ENCODE data around the gene TAOK3. TPM values are rescaled to one million over a fixed set of nuclear protein-coding genes. Genes with fewer than 3 reads are reported as not detected.
A peak's percentile ranks its signal among the peaks of the same experiment; 100 is the strongest.

Gene TAOK3
- total and polyA plus RNA-seq, 2 donors (not counting 3 experiments of a cell fraction or from before 2014, with no cell fraction given) = 11.3 to 23.1 TPM

DNA sequence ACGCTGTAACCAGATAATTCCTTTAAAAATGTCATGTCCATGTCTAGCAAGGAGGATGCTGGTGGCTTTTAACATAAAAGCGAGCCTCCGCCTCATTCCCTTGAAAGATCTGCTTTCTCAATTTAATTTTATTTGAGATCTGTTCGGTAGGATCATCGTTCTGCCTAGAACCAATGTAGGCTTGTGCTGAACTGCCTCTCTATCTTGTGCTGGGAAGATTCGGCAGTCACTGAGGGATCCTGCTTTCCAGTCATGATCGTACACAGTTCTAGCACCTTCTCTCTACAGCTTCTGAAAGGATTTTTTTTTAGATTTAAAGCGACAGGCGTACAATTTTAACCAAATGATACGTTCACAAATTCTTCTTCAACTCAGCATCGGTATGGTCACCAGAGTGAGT, 182.4 kb downstream of the TAOK3 start:
- DNase-seq (ENCODE audit: low read depth, low spot score) (peak; percentile 26), FAIRE-seq (peak; percentile 8)
- POLR2A ChIA-PET = no interaction called here
- intact Hi-C loops (cut with micrococcal nuclease) = no loop called here
- Histone ChIP-seq H3K79me2 (ENCODE audit: control insufficient read depth, insufficient read depth, low read length) (no peaks in the 10 kb centered on the region), H3K9me3 (replicated peaks; ENCODE audit: control insufficient read depth, insufficient read depth, low read length) (no peaks in the 10 kb centered on the region), H3K27ac (ENCODE audit: insufficient read depth, low read depth, low read length) (peak overlapping the region; percentile 64), H3K9me1 (replicated peaks; ENCODE audit: control insufficient read depth, extremely low read depth, insufficient read depth, low read length) (no peaks in the 10 kb centered on the region), H3K36me3 (ENCODE audit: control insufficient read depth in 2 of 2, extremely low read depth in 1 of 2, insufficient read depth in 2 of 2, low read length in 2 of 2) (no peaks in the 10 kb centered on the region), H3K4me3 (replicated peaks in 1 of 3; ENCODE audit: insufficient read depth in 1 of 3, low read depth in 1 of 3, low read length in 3 of 3) (no peak overlapping the region), H3K4me1 (ENCODE audit: control insufficient read depth, extremely low read depth, insufficient read depth, low read length) (peaks cover 23% of the 10 kb centered on the region), H3K27me3 (ENCODE audit: control insufficient read depth in 2 of 2, insufficient read depth in 2 of 2, low read length in 2 of 2) (no peaks in the 10 kb centered on the region), H2AFZ (ENCODE audit: low read depth, low read length) (peak overlapping the region; percentile 78), H3K9ac (replicated peaks; ENCODE audit: extremely low read depth, insufficient read depth, low read length) (peak overlapping the region; percentile 57), H3K4me2 (ENCODE audit: insufficient read depth, low read length) (peak overlapping the region; percentile 77), H4K20me1 (replicated peaks; ENCODE audit: control insufficient read depth, extremely low read depth, insufficient read depth, low read length) (no peaks in the 10 kb centered on the region)
- no TSS peak for BruUV-seq (replicated peaks)
- TF ChIP-seq, protein P1, sequence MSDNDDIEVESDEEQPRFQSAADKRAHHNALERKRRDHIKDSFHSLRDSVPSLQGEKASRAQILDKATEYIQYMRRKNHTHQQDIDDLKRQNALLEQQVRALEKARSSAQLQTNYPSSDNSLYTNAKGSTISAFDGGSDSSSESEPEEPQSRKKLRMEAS (IDR thresholded peaks at IDR 0.05; ENCODE audit: insufficient read depth, insufficient read length) = no peak
- no peak for TF ChIP-seq JUN (IDR thresholded peaks at IDR 0.05; ENCODE audit: borderline replicate concordance, insufficient read depth, insufficient read length, low read depth)
- TF ChIP-seq, protein P2, sequence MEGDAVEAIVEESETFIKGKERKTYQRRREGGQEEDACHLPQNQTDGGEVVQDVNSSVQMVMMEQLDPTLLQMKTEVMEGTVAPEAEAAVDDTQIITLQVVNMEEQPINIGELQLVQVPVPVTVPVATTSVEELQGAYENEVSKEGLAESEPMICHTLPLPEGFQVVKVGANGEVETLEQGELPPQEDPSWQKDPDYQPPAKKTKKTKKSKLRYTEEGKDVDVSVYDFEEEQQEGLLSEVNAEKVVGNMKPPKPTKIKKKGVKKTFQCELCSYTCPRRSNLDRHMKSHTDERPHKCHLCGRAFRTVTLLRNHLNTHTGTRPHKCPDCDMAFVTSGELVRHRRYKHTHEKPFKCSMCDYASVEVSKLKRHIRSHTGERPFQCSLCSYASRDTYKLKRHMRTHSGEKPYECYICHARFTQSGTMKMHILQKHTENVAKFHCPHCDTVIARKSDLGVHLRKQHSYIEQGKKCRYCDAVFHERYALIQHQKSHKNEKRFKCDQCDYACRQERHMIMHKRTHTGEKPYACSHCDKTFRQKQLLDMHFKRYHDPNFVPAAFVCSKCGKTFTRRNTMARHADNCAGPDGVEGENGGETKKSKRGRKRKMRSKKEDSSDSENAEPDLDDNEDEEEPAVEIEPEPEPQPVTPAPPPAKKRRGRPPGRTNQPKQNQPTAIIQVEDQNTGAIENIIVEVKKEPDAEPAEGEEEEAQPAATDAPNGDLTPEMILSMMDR (IDR thresholded peaks at IDR 0.05; ENCODE audit: extremely low read depth in 1 of 2, insufficient read depth in 1 of 2, low read depth in 1 of 2, low read length in 2 of 2) = no peak
- no peak for TF ChIP-seq FOS (IDR thresholded peaks at IDR 0.05; ENCODE audit: borderline replicate concordance, insufficient read depth, low read length)
- TF ChIP-seq POLR2AphosphoS5 (IDR thresholded peaks at IDR 0.05; ENCODE audit: insufficient read depth, low read depth, low read length) = no peak
- no peak for TF ChIP-seq POLR2A (IDR thresholded peaks at IDR 0.05; ENCODE audit: low read depth, low read length)
- TF ChIP-seq GATA2 (IDR thresholded peaks at IDR 0.05; ENCODE audit: insufficient read depth, insufficient read length, low read depth, low read length) = no peak
- no peak for TF ChIP-seq MYC (IDR thresholded peaks at IDR 0.05; ENCODE audit: low read depth, low read length)
- TF ChIP-seq EZH2 (IDR thresholded peaks at IDR 0.05; ENCODE audit: borderline replicate concordance, low read depth, low read length, severe bottlenecking) = no peak
- dilution Hi-C loops (cut with MboI; ENCODE audit: extremely low pct_ligation_motif_present, low sequenced_read_pairs) = no loop called here
- CTCF ChIA-PET = interaction anchor here (1.4 kb wide), 1 partner anchor 186 kb away, joined by 6 read pairs; the partner anchor contains the start of gene SUDS3

Data from endothelial cell of umbilical vein (primary cell).